T-cell (primary cell): ENCODE measurements around the gene KCNG1. TPM values are rescaled to one million over a fixed set of nuclear protein-coding genes. Genes with fewer than 3 reads are reported as not detected.
A peak's percentile ranks its signal among the peaks of the same experiment; 100 is the strongest.

Experiments
- ATAC-seq, 4 experiments: fragments of 200-7000 bp in 3 of 4; fragments of 150-1000 bp in 1 of 4; cut with Tn5 transposase; replicated peaks in 1 of 4; 1 replicate in 3 of 4; 2 replicates in 1 of 4; pipeline ENCODE4 v1.10.0; 2021; ENCODE audit warnings: moderate library complexity in 3 of 4, mild to moderate bottlenecking in 2 of 4, moderate number of reproducible peaks in 1 of 4
- CTCF ChIA-PET, 2 donors: fragments of 300-600 bp; sonication (Branson Sonifier 250); formaldehyde crosslinking; loops; one replicate each; lab custom pipeline; 2022; ENCODE audit warnings: antibody characterized with exemption in 2 of 2; lab: Charles Lee
- POLR2A ChIA-PET, 2 donors: fragments of 300-600 bp; sonication (Branson Sonifier 250); formaldehyde crosslinking; loops; one replicate each; lab custom pipeline; 2022; ENCODE audit warnings: antibody characterized with exemption in 2 of 2; lab: Charles Lee
- DNase-seq, 35 experiments: peaks; one replicate each; pipeline versions ENCODE4 v3.0.0 to v3.0.0-alpha.2; 2013 to 2023
- H3K27ac ChIP-seq: one replicate; pipeline ENCODE4 v1.5.1; 2013; ENCODE audit warnings: low read length
- H3K27me3 ChIP-seq, 2 experiments: replicated peaks in 1 of 2; 1 replicate in 1 of 2; 2 replicates in 1 of 2; pipeline versions ENCODE4 v1.6.1 to v1.7.0; 2013; ENCODE audit warnings: low read length in 1 of 2, mixed read lengths in 1 of 2; ENCODE audit not compliant: control insufficient read depth in 2 of 2, insufficient read depth in 2 of 2; ENCODE audit errors: extremely low read depth in 1 of 2
- H3K36me3 ChIP-seq, 2 donors: 1 replicate in 1 of 2; 2 replicates in 1 of 2; pipeline versions ENCODE4 v1.6.1 to v1.7.0; 2013; ENCODE audit warnings: low read length in 1 of 2; ENCODE audit not compliant: control insufficient read depth in 2 of 2, insufficient read depth in 1 of 2; ENCODE audit errors: extremely low read depth in 1 of 2
- H3K4me1 ChIP-seq, 2 experiments: 1 replicate in 1 of 2; 2 replicates in 1 of 2; pipeline versions ENCODE4 v1.6.1 to v1.7.0; 2013; ENCODE audit warnings: low read length in 2 of 2, mixed read lengths in 1 of 2; ENCODE audit not compliant: insufficient read depth in 2 of 2, control insufficient read depth in 1 of 2; ENCODE audit errors: extremely low read depth in 1 of 2
- H3K4me3 ChIP-seq, 2 donors: 1 replicate in 1 of 2; 2 replicates in 1 of 2; pipeline versions ENCODE4 v1.5.1 to v1.7.0; 2013; ENCODE audit warnings: mild to moderate bottlenecking in 2 of 2, low read length in 1 of 2, moderate library complexity in 1 of 2; ENCODE audit not compliant: control insufficient read depth in 1 of 2; ENCODE audit errors: extremely low read depth in 1 of 2
- H3K9me3 ChIP-seq: 2 replicates; pipeline ENCODE4 v1.7.0; 2013
- H3K27ac Mint-ChIP-seq, 2 donors: one replicate each; pipeline ENCODE4 v1.8.0; 2020 to 2021; ENCODE audit warnings: mild to moderate bottlenecking in 2 of 2, mixed read lengths in 2 of 2
- H3K27me3 Mint-ChIP-seq, 2 donors: one replicate each; pipeline ENCODE4 v1.8.0; 2021 to 2022; ENCODE audit warnings: mixed read lengths in 2 of 2
- H3K36me3 Mint-ChIP-seq: one replicate; pipeline ENCODE4 v1.8.0; 2021; ENCODE audit warnings: mixed read lengths
- H3K4me1 Mint-ChIP-seq, 3 donors: one replicate each; pipeline ENCODE4 v1.8.0; 2020 to 2022; ENCODE audit warnings: mixed read lengths in 3 of 3, mild to moderate bottlenecking in 1 of 3
- H3K4me3 Mint-ChIP-seq, 3 donors: one replicate each; pipeline ENCODE4 v1.8.0; 2020 to 2022; ENCODE audit warnings: mild to moderate bottlenecking in 3 of 3, mixed read lengths in 3 of 3, moderate library complexity in 3 of 3
- H3K9me3 Mint-ChIP-seq, 3 donors: one replicate each; pipeline ENCODE4 v1.8.0; 2020 to 2022; ENCODE audit warnings: mixed read lengths in 3 of 3
- WGBS: methylation state at CpG from one replicate; pipeline ENCODE4 v1.1.5; 2013; ENCODE audit warnings: missing lambda C conversion rate; ENCODE audit not compliant: insufficient coverage; 5-methylcytosine and 5-hydroxymethylcytosine counted together
- total RNA-seq, 35 experiments: library from RNA in 6 of 35; stranded (reverse) in 6 of 35; fragments of 120-200 nt in 1 of 35; gene quantifications; one replicate each; pipeline versions ENCODE4 v1.2.1 to v1.2.4 and lab custom pipeline; 2013 to 2026

Gene KCNG1
- total RNA-seq (under 1 TPM in 3 of 5 donors, not detected in 2; 0.35 to 0.82 (median 0.82) TPM), total RNA-seq (lab: John Stamatoyannopoulos, UW) (0 to 3.4 (median 0.05) reads per million in 29 experiments)
- 0.48 TPM for total RNA-seq (2013)

- Mint-ChIP-seq H3K4me1 (peaks cover 6 to 16% (median 8%) of the 10 kb centered on the region in 3 donors), H3K36me3 (no peaks in the 10 kb centered on the region), H3K9me3 (no peaks in the 10 kb centered on the region), H3K27me3 (peaks cover 60 to 76% of the 10 kb centered on the region in 2 donors), H3K27ac (no peak within 1 kb of the TSS), H3K4me3 (peak within 1 kb of the TSS; percentile 57 to 77 (median 64))
- DNase-seq (peak in 4 of 35 experiments; percentile 2 to 27 (median 6)), ATAC-seq (peak; percentile 45 to 65 (median 60))
- ChIA-PET POLR2A (no interaction called here), CTCF (no interaction called here)
- peaks cover 0 to 5% of the 10 kb centered on the region in 2 experiments for H3K4me1 ChIP-seq
- no peaks in the 10 kb centered on the region for H3K36me3 ChIP-seq
- no peak within 1 kb of the TSS for H3K27ac ChIP-seq
- peaks cover 14 to 63% of the 10 kb centered on the region in 2 experiments for H3K27me3 ChIP-seq
- H3K9me3 ChIP-seq = no peaks in the 10 kb centered on the region
- 3% methylated on average over 108 of the region's 108 CpGs for WGBS
- no peak within 1 kb of the TSS for H3K4me3 ChIP-seq
These were observed at the start of gene KCNG1 for GRCh38 chr20:51022803-51023616. KCNG1 (minus strand) TSS chr20:51023107; CDS start chr20:51010338, 12,769 bp downstream.

GRCh38 chr20:51070621-51071020 lies 47.7 kb upstream of the KCNG1 start:
- CTCF ChIA-PET = no interaction called here
- H3K4me3 Mint-ChIP-seq = no peak overlapping the region
- Histone ChIP-seq H3K27ac (no peak overlapping the region), H3K27me3 (peaks cover 0 to 36% of the 10 kb centered on the region in 2 experiments), H3K9me3 (no peaks in the 10 kb centered on the region), H3K4me1 (no peaks in the 10 kb centered on the region), H3K4me3 (no peak overlapping the region), H3K36me3 (no peaks in the 10 kb centered on the region)
- H3K27ac Mint-ChIP-seq = no peak overlapping the region
- no CpG with 5 or more reads among the region's 4 CpGs for WGBS
- POLR2A ChIA-PET = no interaction called here
- H3K9me3 Mint-ChIP-seq = peaks cover 0 to 6% (median 4%) of the 10 kb centered on the region in 3 donors
- ATAC-seq (no peak), DNase-seq (no peak)
- H3K4me1 Mint-ChIP-seq = no peaks in the 10 kb centered on the region
- peaks cover 45 to 67% of the 10 kb centered on the region in 2 donors for H3K27me3 Mint-ChIP-seq
- H3K36me3 Mint-ChIP-seq = no peaks in the 10 kb centered on the region

- Mint-ChIP-seq H3K27me3 (peaks cover 30 to 58% of the 10 kb centered on the region in 2 donors), H3K27ac (no peak overlapping the region), H3K9me3 (peaks cover 0 to 3% (median 0%) of the 10 kb centered on the region in 3 donors), H3K36me3 (no peaks in the 10 kb centered on the region), H3K4me1 (no peaks in the 10 kb centered on the region), H3K4me3 (no peak overlapping the region)
- ATAC-seq = no peak
- Histone ChIP-seq H3K4me3 (no peak overlapping the region), H3K36me3 (no peaks in the 10 kb centered on the region), H3K27ac (no peak overlapping the region), H3K4me1 (no peaks in the 10 kb centered on the region), H3K27me3 (peaks cover 0 to 28% of the 10 kb centered on the region in 2 experiments), H3K9me3 (no peaks in the 10 kb centered on the region)
- ChIA-PET POLR2A (no interaction called here), CTCF (no interaction called here)
- 33% methylated on average over 2 of the region's 5 CpGs for WGBS
- no peak for DNase-seq
These were observed 44.9 kb upstream of the KCNG1 start for GRCh38 chr20:51067792-51068191.

- DNase-seq (no peak), ATAC-seq (no peak)
- H3K9me3 Mint-ChIP-seq = peaks cover 0 to 3% (median 0%) of the 10 kb centered on the region in 3 donors
- H3K36me3 Mint-ChIP-seq = no peaks in the 10 kb centered on the region
- Histone ChIP-seq H3K4me3 (no peak overlapping the region), H3K9me3 (no peaks in the 10 kb centered on the region), H3K36me3 (no peaks in the 10 kb centered on the region), H3K4me1 (no peaks in the 10 kb centered on the region), H3K27me3 (peaks cover 0 to 28% of the 10 kb centered on the region in 2 experiments), H3K27ac (no peak overlapping the region)
- ChIA-PET POLR2A (no interaction called here), CTCF (no interaction called here)
- no CpG with 5 or more reads among the region's 4 CpGs for WGBS
- no peaks in the 10 kb centered on the region for H3K4me1 Mint-ChIP-seq
- H3K27ac Mint-ChIP-seq = no peak overlapping the region
- H3K27me3 Mint-ChIP-seq = peaks cover 29 to 40% of the 10 kb centered on the region in 2 donors
- no peak overlapping the region for H3K4me3 Mint-ChIP-seq
These were observed 42.7 kb upstream of the KCNG1 start for GRCh38 chr20:51065615-51066014.

GRCh38 chr20:51064137-51064536 lies 41.2 kb upstream of the KCNG1 start:
- no CpG with 5 or more reads among the region's 5 CpGs for WGBS
- CTCF ChIA-PET = interaction anchor here in 1 of 2 donors (0.6 kb wide), 1 partner anchor 1734 kb away, joined by 3 read pairs; no protein-coding TSS in a partner anchor
- Histone ChIP-seq H3K36me3 (no peaks in the 10 kb centered on the region), H3K27ac (no peak overlapping the region), H3K4me1 (no peaks in the 10 kb centered on the region), H3K9me3 (no peaks in the 10 kb centered on the region), H3K27me3 (peaks cover 0 to 28% of the 10 kb centered on the region in 2 experiments), H3K4me3 (no peak overlapping the region)
- H3K27ac Mint-ChIP-seq = no peak overlapping the region
- H3K4me1 Mint-ChIP-seq = no peaks in the 10 kb centered on the region
- ATAC-seq = no peak
- POLR2A ChIA-PET = no interaction called here
- no peak overlapping the region for H3K4me3 Mint-ChIP-seq
- H3K36me3 Mint-ChIP-seq = no peaks in the 10 kb centered on the region
- no peak for DNase-seq
- peaks cover 0 to 3% (median 0%) of the 10 kb centered on the region in 3 donors for H3K9me3 Mint-ChIP-seq
- H3K27me3 Mint-ChIP-seq = peaks cover 31 to 38% of the 10 kb centered on the region in 2 donors

DNA sequence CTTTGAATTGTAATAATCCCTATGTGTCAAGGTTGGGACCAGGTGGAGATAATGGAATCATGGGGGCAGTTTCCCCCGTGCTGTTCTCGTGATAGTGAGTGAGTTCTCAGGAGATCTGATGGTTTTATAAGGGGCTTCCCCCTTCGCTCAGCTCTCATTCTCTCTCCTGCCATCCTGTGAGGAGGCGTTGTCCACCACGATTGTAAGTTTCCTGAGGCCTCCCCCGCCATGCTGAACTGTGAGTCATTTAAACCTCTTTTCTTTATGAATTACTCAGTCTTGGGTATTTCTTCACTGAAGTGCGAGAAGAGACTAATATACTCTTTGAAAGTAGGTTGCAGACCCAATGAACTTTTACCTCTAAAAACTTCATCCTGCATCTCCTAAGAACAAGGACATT lies 39.2 kb upstream of the KCNG1 start:
- POLR2A ChIA-PET = no interaction called here
- no peaks in the 10 kb centered on the region for H3K9me3 ChIP-seq
- no peak overlapping the region for H3K4me3 Mint-ChIP-seq
- H3K36me3 Mint-ChIP-seq = no peaks in the 10 kb centered on the region
- WGBS = no CpG with 5 or more reads among the region's 7 CpGs
- DNase-seq (no peak), ATAC-seq (no peak)
- no peak overlapping the region for H3K4me3 ChIP-seq
- H3K36me3 ChIP-seq = no peaks in the 10 kb centered on the region
- no peaks in the 10 kb centered on the region for H3K4me1 Mint-ChIP-seq
- H3K9me3 Mint-ChIP-seq = peaks cover 0 to 3% (median 0%) of the 10 kb centered on the region in 3 donors
- no peaks in the 10 kb centered on the region for H3K4me1 ChIP-seq
- CTCF ChIA-PET = no interaction called here
- peak overlapping the region in 1 of 2 donors; percentile 10 for H3K27ac Mint-ChIP-seq
- peaks cover 3 to 34% of the 10 kb centered on the region in 2 experiments for H3K27me3 ChIP-seq
- no peak overlapping the region for H3K27ac ChIP-seq
- H3K27me3 Mint-ChIP-seq = peaks cover 33 to 39% of the 10 kb centered on the region in 2 donors
